Measurements from ENCODE around the gene ODF2L.
"Not testable (repeated sequence)": the region's sequence is repeated elsewhere in the genome, so short reads cannot be mapped to it uniquely, and the experiment has no call there.

The ODF2L gene

DNA sequence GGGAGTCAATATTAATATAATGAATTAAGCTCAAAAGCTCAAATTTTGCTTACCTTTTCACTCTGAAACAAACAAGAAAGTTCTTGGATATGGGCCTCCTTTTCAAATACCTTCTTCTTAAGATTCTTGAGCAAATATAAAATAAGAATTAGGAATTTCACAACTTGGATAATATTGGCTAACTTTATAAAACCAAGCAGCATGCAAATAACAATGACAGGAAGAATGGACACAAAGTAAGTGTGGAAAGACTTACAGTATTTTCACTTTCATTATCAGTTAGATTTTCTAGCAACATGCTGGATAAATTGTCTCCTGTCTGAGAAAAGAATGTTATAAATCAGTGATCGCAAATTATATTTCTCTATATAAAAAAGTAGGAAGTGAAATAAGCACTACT lies 13.2 kb downstream of the ODF2L start:
- no peak for DNase-seq

DNA sequence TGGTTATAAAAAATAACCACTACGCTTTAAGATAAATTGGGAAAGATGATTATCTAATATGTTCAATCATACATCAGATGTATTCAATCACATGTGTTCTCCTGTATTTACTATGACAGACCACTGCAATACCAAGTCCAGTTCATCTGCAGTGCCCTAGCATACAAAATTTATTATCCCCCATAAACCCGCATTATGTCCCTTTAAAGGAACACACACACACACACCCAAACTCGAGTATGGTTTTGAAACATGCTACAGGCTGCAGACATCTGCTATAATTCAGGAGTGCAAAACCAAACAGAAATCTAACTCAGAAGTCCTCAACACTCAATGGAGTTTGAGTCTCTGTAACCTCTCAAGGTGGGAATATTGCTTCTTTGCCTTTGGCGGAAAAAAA lies 14.9 kb downstream of the ODF2L start:
- DNase-seq = no peak

- peak; percentile 57 for DNase-seq
Observed at GRCh38 chr1:86380257-86380861, 15.8 kb downstream of the ODF2L start.

DNA sequence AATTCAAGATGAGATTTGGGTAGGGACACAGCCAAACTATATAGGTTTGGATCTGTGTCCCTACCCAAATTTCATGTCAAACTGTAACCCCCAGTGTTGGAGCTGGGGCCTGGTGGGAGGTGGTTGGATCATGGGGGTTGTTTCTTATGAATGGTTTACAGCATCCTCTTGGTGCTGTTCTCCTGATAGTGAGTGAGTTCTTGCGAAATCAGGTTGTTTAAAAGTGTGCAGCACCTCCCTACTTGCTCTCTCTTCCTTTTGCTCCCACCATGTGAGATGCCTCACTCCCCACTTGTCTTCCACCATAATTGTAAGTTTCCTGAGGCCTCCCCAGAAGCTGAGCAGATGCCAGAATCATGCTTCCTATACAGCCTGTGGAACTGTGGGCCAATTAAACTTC lies 17.3 kb downstream of the ODF2L start:
- no peak for DNase-seq

DNA sequence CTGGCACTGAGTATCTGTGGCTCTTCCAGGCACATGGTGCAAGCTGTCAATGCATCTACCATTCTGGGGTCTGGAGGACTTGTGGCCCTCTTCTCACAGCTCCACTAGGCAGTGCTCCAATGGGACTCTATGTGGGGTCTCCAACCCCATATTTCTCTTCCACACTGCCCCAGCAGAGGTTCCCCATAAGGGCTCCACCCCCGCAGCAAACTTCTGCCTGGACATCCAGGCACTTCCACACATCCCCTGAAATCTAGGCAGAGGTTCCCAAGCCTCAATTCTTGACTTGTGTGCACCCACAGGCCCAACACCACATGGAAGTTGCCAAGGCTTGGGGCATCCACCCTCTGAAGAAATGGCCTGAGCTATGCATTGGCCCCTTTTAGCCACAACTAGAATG lies 18.8 kb downstream of the ODF2L start:
- no peak for DNase-seq

DNA sequence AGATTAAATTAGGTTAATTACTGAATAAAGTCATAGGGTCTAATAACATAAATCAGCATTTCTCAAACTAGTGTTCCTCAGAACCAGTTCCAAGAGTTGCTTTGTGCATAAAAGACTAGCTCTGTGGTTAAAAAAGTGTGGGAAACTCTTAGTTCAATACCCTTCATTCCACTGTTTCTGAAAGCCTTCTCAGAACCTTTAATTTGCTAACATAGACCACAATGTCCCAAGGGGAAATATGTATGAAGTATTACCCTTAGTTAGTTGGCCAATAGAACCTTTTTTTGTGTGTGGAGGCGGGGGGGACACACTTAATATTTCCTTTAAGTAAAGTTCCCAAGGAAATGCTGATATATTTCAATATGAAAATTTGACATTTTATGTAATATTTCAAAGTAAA lies 20.4 kb downstream of the ODF2L start:
- DNase-seq = no peak

DNA sequence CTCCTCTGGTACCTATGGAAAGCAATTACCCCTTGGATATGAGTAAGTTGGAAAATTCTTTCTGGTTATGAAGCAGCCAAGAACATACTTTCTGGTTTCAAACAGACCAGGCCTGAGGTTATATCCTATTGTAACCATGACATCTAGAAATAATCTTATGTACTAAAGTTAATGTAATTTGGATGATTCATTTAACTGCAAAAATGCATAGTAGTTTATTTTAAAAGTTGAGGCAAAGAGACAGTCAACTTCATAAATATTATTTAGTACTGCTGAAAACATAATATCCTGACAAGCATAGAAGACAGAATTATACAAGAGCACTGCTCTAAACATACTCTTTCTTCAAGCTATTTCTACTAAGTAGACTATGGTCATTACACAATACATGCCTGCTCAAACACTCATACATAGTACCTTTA lies 25.5 kb downstream of the ODF2L start:
- DNase-seq = no peak

GRCh38 chr1:86365896-86366295 lies 30.2 kb downstream of the ODF2L start:
- DNase-seq = no peak

- no peak for DNase-seq
Observed at GRCh38 chr1:86362807-86363206, 33.3 kb downstream of the ODF2L start.

DNA sequence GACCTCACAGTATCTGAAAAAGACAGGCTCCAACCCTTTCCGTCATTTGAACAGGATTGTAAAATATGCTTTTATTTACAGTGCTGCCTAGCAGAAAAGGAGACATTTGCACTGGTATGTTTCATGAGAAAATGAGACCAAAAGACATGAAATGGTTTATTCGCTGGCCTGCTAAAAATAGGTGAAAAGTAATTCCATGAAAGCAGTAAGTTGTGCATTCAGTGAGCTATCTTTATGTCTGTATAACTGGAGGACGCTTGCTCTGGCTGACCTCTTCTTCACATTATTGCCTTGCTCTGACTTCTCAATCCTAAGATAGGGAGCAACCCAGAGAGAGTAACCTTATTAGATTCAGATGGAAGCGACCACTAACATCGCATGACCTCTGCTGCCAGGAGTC lies 38.3 kb downstream of the ODF2L start:
- DNase-seq = no peak

- DNase-seq = peak; percentile 6
Observed at GRCh38 chr1:86356247-86356646, 39.9 kb downstream of the ODF2L start.

DNA sequence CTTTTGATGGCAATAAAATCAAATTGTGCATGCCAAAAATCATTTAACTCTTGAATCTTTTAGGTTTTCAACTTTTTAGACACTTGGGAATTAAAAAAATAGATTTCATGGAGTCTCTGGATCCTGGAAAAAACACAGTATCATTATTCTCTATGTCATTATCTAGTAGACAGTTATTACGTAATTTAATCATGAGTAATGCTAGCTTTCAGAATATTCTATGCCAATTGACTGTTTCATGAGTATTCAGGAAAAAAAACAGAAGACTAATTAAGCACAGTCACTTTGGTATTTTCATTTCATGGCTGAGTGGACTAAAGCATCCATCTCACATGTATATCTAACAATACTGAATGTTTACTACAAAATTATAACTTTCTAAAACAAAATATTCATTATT lies 44.0 kb downstream of the ODF2L start:
- DNase-seq = no peak

- not testable (repeated sequence) for DNase-seq
Observed at GRCh38 chr1:86350230-86350629, 45.9 kb downstream of the ODF2L start.

DNA sequence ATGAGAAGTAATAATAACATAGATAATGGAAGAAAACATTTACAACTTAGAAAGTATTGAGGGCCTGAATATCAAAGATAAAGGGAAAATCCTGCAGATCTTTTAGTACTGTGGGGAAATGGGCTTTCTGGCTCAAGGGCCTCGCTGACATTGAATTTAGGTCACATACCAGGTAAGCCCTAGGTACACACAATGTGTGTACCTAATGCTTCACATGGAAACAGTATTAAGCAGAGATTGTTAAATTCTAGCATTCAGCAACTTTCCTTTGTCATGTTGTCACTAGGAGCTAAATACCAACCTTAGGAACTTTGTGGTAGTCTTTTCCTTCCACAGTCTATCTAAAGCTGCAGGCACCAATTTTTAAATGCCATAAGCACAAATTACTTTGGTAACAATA lies 49.7 kb downstream of the ODF2L start:
- DNase-seq = no peak

GRCh38 chr1:86345042-86345441 lies 51.1 kb downstream of the ODF2L start:
- DNase-seq = no peak

- no peak for DNase-seq
Observed at GRCh38 chr1:86339906-86340305, 56.2 kb downstream of the ODF2L start.

DNA sequence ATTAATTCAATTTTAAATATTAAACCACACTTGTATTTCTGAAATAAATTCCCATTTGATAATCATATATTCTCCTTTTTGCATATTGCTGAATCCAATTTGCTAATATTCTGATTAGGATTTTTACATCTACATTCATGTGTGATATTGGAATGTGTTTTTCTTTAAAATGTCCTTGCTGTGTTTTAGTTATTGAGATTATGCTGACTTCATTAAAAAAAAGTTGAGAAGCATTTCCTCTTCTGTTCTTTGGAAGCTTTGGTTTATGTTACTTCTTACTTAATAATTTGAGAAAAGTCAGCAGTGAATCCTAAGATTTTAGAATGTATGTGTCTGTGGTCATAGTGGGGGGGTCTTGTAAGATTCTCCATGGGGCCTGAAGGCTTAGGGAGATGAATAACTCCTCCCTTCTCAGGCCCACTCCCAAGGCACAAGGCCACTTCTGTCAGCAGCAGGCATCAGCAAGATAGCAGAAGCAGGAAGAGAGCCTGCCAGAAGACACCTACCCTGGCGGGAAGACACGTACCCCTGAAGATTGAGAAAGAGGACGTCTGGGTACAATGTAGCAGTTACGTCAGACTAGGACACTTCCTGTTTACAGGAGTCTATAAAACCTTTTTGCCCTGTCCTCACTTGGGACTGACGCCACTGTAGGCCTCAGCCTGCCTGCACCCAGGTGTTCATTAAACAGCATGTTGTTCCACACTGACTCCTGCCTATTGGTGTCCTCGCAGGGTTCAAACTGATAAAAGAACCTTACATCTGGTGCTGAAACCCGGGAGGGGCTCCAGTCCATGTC lies 56.9 kb downstream of the ODF2L start:
- DNase-seq = no peak

DNA sequence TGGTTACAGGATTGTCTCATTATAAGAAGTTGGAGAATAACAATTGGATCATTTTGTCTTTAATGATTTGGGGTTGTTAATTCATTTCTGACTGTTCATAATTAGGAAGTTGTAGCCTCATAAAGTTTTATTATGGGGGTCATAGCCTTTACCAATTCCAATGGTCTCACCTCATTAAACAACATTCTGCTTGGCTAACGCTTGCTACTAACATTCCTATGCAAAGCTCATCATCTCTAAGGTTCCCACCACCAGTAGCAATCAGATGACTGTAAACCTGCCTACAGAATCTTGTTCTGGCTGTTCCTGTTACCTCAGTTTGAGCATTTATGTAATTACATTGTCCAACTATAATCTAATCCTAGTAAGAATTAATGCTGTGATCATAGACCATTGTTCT lies 60.2 kb downstream of the ODF2L start:
- no peak for DNase-seq

DNA sequence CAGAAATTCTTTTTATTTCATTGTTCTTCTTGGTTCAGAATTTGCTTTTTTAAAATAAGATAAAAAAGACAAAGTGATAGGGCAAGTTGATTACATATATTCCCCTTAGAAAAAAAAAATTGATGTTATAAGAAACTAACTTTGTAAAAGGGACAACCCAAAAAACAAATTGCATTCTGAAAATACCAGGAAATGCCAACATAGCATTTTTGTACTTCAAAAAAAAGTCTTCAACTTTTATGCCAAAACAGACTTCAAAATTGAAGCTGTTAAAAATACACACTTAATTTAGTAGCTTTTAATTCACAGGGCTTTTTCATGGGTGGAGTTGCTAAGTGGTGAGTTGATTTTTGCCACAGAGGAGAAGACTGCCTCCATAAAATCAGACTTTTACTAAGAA lies 70.9 kb downstream of the ODF2L start:
- DNase-seq = no peak

DNA sequence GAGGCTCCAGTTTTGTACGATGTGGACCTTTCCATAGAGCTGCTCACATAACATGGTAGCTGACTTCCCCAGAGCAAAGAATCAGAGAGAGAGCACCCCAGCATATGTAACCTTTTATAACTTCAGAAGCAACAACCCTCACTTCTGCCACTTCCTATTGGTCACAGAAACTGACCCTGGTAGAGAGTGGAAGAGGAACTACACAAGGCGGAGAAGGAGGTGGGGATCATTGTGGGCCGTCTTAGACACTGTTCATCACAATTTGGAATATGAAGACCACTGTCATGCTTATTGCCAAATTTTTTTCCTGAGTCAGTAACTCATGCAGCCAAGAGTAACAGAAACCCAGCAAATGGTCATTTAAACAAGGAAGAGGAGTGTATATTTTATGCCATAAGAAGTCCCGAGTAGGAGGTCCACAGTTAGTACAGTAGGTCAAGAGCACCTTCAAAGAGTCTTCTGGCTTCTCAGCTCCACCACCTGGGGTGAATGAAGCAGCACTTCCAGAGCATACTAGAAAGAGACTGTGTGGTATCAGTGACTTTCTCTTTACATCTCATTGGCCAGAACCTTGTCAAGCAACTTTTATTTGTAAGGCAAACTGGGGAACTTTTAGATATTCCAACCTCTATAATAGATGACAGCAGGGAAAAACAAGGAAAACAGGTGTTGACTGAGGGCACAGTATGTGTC lies 71.8 kb downstream of the ODF2L start:
- no peak for DNase-seq

DNA sequence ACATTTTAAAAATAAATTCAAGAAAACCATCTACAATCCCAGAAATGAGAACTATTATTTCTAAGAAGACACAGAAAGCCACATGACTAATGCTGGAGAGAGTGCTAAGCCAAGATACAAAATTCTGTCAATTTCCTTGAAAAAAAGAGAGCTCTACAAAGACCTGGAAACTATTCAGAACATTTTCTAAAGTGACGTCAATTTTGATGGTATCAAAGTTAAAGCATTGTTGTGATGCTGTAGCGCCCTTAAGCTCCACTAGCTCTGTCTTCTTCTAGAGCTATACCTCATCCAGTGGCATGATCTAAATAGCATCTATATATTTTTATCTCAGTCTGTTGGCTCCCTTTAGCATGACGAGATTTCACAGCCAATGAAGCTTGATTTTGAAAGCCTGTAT lies 73.9 kb downstream of the ODF2L start:
- no peak for DNase-seq

- DNase-seq = no peak
Observed at GRCh38 chr1:86318436-86318835, 77.7 kb downstream of the ODF2L start.

- no peak for DNase-seq
Observed at GRCh38 chr1:86317926-86318325, 78.2 kb downstream of the ODF2L start.

DNA sequence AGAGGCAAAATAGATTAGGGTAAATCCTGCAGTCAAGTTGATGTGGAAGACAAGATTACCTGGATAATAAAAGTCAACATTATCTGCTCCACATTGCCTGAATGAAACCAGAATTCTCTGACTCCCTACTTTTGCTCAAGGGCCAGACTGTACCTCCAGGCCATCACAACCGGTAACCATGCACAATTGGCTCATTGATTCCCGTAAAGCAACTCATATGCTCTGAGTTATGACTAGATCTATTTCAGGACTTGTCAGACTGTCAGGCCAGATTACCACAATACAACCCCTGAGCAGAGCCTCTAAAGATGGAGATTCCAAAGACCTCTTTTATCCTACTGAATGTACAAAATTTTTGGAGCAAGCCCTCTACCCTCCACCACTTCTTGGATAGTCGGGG lies 90.4 kb downstream of the ODF2L start:
- no peak for DNase-seq

All from NCI-H1694 treated with DMSO at 0.1 percent for 48 hours (cell line).